IMR-90 (cell line): Measurements from ENCODE around the gene PLEKHD1. TPM values are rescaled to one million over a fixed set of nuclear protein-coding genes. Genes with fewer than 3 reads are reported as not detected.

ENCODE experiments used
- ATAC-seq: fragments of 200-7000 bp; cut with Tn5 transposase; 2 replicates; pipeline ENCODE4 v1.9.1; 2020; ENCODE audit warnings: low read depth, mild to moderate bottlenecking, moderate library complexity
- BruUV-seq: library from RNA; stranded (reverse); fragments of 400-500 nt; replicated peaks from 2 replicates; lab custom pipeline; 2021; lab: Mats Ljungman, UMichigan
- CTCF ChIA-PET: fragments of 300-600 bp; formaldehyde crosslinking; extraction: SDS; loops from one replicate; lab custom pipeline; 2021; ENCODE audit warnings: antibody characterized with exemption; lab: Yijun Ruan, JAX
- POLR2A ChIA-PET: fragments of 300-600 bp; sonication (Branson Sonifier 250); formaldehyde crosslinking; loops from one replicate; lab custom pipeline; 2022; ENCODE audit warnings: antibody characterized with exemption; ENCODE audit not compliant: unreplicated experiment; lab: Charles Lee
- DNase-seq: peaks from one replicate; pipeline ENCODE4 v3.0.0; 2013
- H2AFZ ChIP-seq: replicated peaks from 2 replicates; pipeline ENCODE3; 2013; ENCODE audit warnings: low read length, mild to moderate bottlenecking; ENCODE audit not compliant: poor library complexity
- H2AK5ac ChIP-seq: 2 replicates; pipeline ENCODE4 v1.6.1; 2013; ENCODE audit warnings: low read depth, low read length, inconsistent platforms
- H2AK9ac ChIP-seq: replicated peaks from 2 replicates; pipeline ENCODE3; 2013; ENCODE audit warnings: mild to moderate bottlenecking, low read depth, low read length, moderate library complexity; ENCODE audit not compliant: poor library complexity
- H2BK120ac ChIP-seq: 2 replicates; pipeline ENCODE4 v1.6.1; 2013; ENCODE audit warnings: low read depth, low read length, inconsistent platforms
- H2BK15ac ChIP-seq: 3 replicates; pipeline ENCODE4 v1.6.1; 2013; ENCODE audit warnings: low read depth, low read length, inconsistent platforms
- H2BK20ac ChIP-seq: 2 replicates; pipeline ENCODE4 v1.6.1; 2013; ENCODE audit warnings: low read depth, mild to moderate bottlenecking, inconsistent platforms, low read length, moderate library complexity
- H2BK5ac ChIP-seq: 2 replicates; pipeline ENCODE4 v1.6.1; 2013; ENCODE audit warnings: mild to moderate bottlenecking, low read depth, low read length, inconsistent platforms; ENCODE audit not compliant: poor library complexity, severe bottlenecking
- H3K14ac ChIP-seq: replicated peaks from 2 replicates; pipeline ENCODE4 v1.6.1; 2013; ENCODE audit warnings: low read depth, low read length, inconsistent platforms
- H3K18ac ChIP-seq: 2 replicates; pipeline ENCODE4 v1.6.1; 2013; ENCODE audit warnings: low read depth, low read length, control low read depth
- H3K23ac ChIP-seq: 2 replicates; pipeline ENCODE4 v1.6.1; 2013; ENCODE audit warnings: low read depth, low read length, inconsistent platforms
- H3K27ac ChIP-seq: 2 replicates; pipeline ENCODE4 v1.5.1; 2013; ENCODE audit warnings: mild to moderate bottlenecking, control low read depth, low read length; ENCODE audit not compliant: insufficient read depth
- H3K27me3 ChIP-seq: 2 replicates; pipeline ENCODE4 v1.6.1; 2013; ENCODE audit warnings: low read length; ENCODE audit not compliant: control insufficient read depth, insufficient read depth
- H3K36me3 ChIP-seq: 2 replicates; pipeline ENCODE4 v1.6.1; 2013; ENCODE audit warnings: low read length, mixed read lengths; ENCODE audit not compliant: control insufficient read depth, insufficient read depth
- H3K4ac ChIP-seq: 2 replicates; pipeline ENCODE4 v1.6.1; 2013; ENCODE audit warnings: low read depth, low read length, inconsistent platforms
- H3K4me1 ChIP-seq: 2 replicates; pipeline ENCODE4 v1.6.1; 2013; ENCODE audit warnings: low read length, mixed read lengths; ENCODE audit not compliant: control insufficient read depth, insufficient read depth
- H3K4me2 ChIP-seq: 2 replicates; pipeline ENCODE4 v1.6.1; 2013; ENCODE audit warnings: low read depth, mild to moderate bottlenecking, control low read depth, low read length, moderate library complexity
- H3K4me3 ChIP-seq: 2 replicates; pipeline ENCODE4 v1.5.1; 2013; ENCODE audit warnings: low read depth, mild to moderate bottlenecking, control low read depth, low read length, moderate library complexity; ENCODE audit not compliant: insufficient read depth
- H3K56ac ChIP-seq: 2 replicates; pipeline ENCODE4 v1.6.1; 2013; ENCODE audit warnings: low read length, inconsistent platforms; ENCODE audit not compliant: insufficient read depth; ENCODE audit errors: extremely low read depth
- H3K79me1 ChIP-seq, 2 experiments: 2 replicates each; pipeline ENCODE4 v1.6.1; 2013; ENCODE audit warnings: low read length in 2 of 2, inconsistent platforms in 1 of 2, low read depth in 1 of 2
- H3K9ac ChIP-seq: 2 replicates; pipeline ENCODE4 v1.6.1; 2013; ENCODE audit warnings: low read depth, low read length, control low read depth
- H3K9me1 ChIP-seq: 2 replicates; pipeline ENCODE4 v1.6.1; 2013; ENCODE audit warnings: low read length, inconsistent platforms; ENCODE audit not compliant: insufficient read depth
- H3K9me3 ChIP-seq: 2 replicates; pipeline ENCODE4 v1.6.1; 2013; ENCODE audit warnings: low read length; ENCODE audit not compliant: control insufficient read depth, insufficient read depth
- H4K20me1 ChIP-seq: 2 replicates; pipeline ENCODE4 v1.6.1; 2013; ENCODE audit warnings: low read length, inconsistent platforms; ENCODE audit not compliant: insufficient read depth
- H4K5ac ChIP-seq: 2 replicates; pipeline ENCODE4 v1.6.1; 2013; ENCODE audit warnings: mild to moderate bottlenecking, low read depth, low read length, control low read depth
- H4K8ac ChIP-seq, 2 experiments: 2 replicates each; pipeline ENCODE4 v1.6.1; 2013; ENCODE audit warnings: low read depth in 2 of 2, low read length in 2 of 2, control low read depth in 1 of 2, inconsistent platforms in 1 of 2
- H4K91ac ChIP-seq: 2 replicates; pipeline ENCODE4 v1.6.1; 2013; ENCODE audit warnings: low read depth, low read length, inconsistent platforms; ENCODE audit not compliant: insufficient read depth
- CHD1 ChIP-seq: IDR thresholded peaks from 2 replicates; pipeline ENCODE4 v1.6.1; 2012; ENCODE audit warnings: low read depth, low read length, improper control_type of control experiment
- CTCF ChIP-seq: conservative IDR thresholded peaks from 2 replicates; pipeline ENCODE4 v1.5.1; 2012; ENCODE audit warnings: mild to moderate bottlenecking, low read depth, low read length, improper control_type of control experiment
- FOS ChIP-seq: fragments of 150-350 bp; IDR thresholded peaks from 2 replicates; pipeline ENCODE4 v1.6.1; 2016; ENCODE audit warnings: low read depth, low read length
- MAZ ChIP-seq: IDR thresholded peaks from 2 replicates; pipeline ENCODE4 v1.6.1; 2012; ENCODE audit warnings: low read depth, mild to moderate bottlenecking, low read length, improper control_type of control experiment, moderate library complexity, borderline replicate concordance
- NFE2L2 ChIP-seq: fragments of 150-350 bp; IDR thresholded peaks from 2 replicates; pipeline ENCODE4 v1.6.1; 2016; ENCODE audit warnings: low read depth, mild to moderate bottlenecking, low read length
- RAD21 ChIP-seq: IDR thresholded peaks from 2 replicates; pipeline ENCODE4 v1.6.1; 2012; ENCODE audit warnings: low read length, improper control_type of control experiment
- RCOR1 ChIP-seq: IDR thresholded peaks from 2 replicates; pipeline ENCODE4 v1.6.1; 2012; ENCODE audit warnings: mild to moderate bottlenecking, low read length, improper control_type of control experiment; ENCODE audit not compliant: insufficient replicate concordance
- RFX5 ChIP-seq: IDR thresholded peaks from 2 replicates; pipeline ENCODE4 v1.8.0; 2012; ENCODE audit warnings: low read depth, mild to moderate bottlenecking, low read length, moderate library complexity
- SMC3 ChIP-seq: fragments of 150-350 bp; IDR thresholded peaks from 2 replicates; pipeline ENCODE4 v1.6.1; 2016; ENCODE audit warnings: low read depth, mild to moderate bottlenecking, antibody characterized with exemption, low read length, moderate library complexity
- WGBS, 2 experiments: methylation state at CpG; one replicate each; pipeline versions ENCODE4 v1.1.5 to v1.1.7; 2013; ENCODE audit warnings: missing lambda C conversion rate in 2 of 2; ENCODE audit not compliant: insufficient read length in 1 of 2; ENCODE audit errors: extremely low coverage in 2 of 2; 5-methylcytosine and 5-hydroxymethylcytosine counted together
- dilution Hi-C: fragments of 300-500 bp; cut with HindIII; formaldehyde crosslinking; loops from one replicate; pipeline ENCODE4 v1.14.3; 2018; ENCODE audit warnings: low sequenced_read_pairs; ENCODE audit not compliant: unreplicated experiment
- in situ Hi-C: fragments of 300-500 bp; cut with MboI; formaldehyde crosslinking; loops from 3 replicates; pipeline ENCODE4 v1.14.3; 2019; ENCODE audit warnings: low sequenced_read_pairs, inconsistent platforms, mixed read lengths
- intact Hi-C: fragments of 100-400 bp; cut with micrococcal nuclease; formaldehyde crosslinking; loops from 2 replicates; pipeline ENCODE4 v1.10.0; 2022
- polyA plus RNA-seq, 3 experiments: library from polyadenylated mRNA; depleted of rRNA; stranded (reverse); fragments of >200 nt; gene quantifications; 2 replicates each; pipeline ENCODE4 v1.2.3, GENCODE V29; 2012; ENCODE audit warnings: low replicate concordance in 1 of 3
- total RNA-seq: library from RNA; depleted of rRNA; stranded (reverse); fragments of >200 nt; gene quantifications from 2 replicates; pipeline ENCODE4 v1.2.3, GENCODE V29; 2012

Gene PLEKHD1
- total and polyA plus RNA-seq, 2 of the 4 experiments (the other 2 are of a cell fraction), result under 0.01 TPM; not detected in 1

DNA sequence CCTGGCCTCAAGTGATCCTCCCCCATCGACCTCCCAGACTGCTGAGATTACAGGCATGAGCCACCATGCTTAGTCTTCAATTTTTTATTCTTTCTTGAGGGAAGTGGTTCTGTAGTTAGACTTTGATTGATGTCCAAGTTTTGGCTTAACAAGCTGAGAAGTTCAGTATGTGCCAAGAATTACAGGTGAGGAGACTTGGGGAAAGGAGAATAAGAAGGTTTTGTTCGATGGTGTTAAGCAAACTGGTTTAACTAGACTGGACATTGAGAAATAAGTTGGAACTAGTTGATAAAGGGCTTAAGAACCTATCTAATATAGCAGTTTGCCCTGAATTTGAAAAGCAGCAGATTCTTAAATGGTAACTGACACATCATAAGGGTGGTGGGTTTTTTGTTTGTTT lies 32.6 kb upstream of the PLEKHD1 start:
- intact Hi-C loops (no loop called here), in situ Hi-C loops (no loop called here)
- POLR2A ChIA-PET, result no interaction called here

More for the DNA sequence above, 32.6 kb upstream of the PLEKHD1 start:
- BruUV-seq, result no TSS peak
- no peak overlapping the region for H2AFZ ChIP-seq
- no peak overlapping the region for H2BK20ac ChIP-seq
- no peak overlapping the region for H2AK9ac ChIP-seq
- H3K14ac ChIP-seq, result no peak overlapping the region
- no peaks in the 10 kb centered on the region for H3K9me3 ChIP-seq
- no peak overlapping the region for H3K4me2 ChIP-seq
- dilution Hi-C loops, result no loop called here
- no peak overlapping the region for H3K56ac ChIP-seq
- no peaks in the 10 kb centered on the region; the same call in 1 of the 2 replicates for H4K20me1 ChIP-seq
- H3K9me1 ChIP-seq, result no peaks in the 10 kb centered on the region; the same call in 1 of the 2 replicates
- no peak overlapping the region for H2BK15ac ChIP-seq
- H3K4me1 ChIP-seq, result no peaks in the 10 kb centered on the region
- peaks cover 16 to 18% of the 10 kb centered on the region in 2 experiments for H3K79me1 ChIP-seq
- DNase-seq, result no peak
- peaks cover 8% of the 10 kb centered on the region for H3K36me3 ChIP-seq
- ATAC-seq, result no peak
- H2BK5ac ChIP-seq, result no peak overlapping the region
- H3K23ac ChIP-seq, result no peak overlapping the region
- H4K5ac ChIP-seq, result no peak overlapping the region
- H3K18ac ChIP-seq, result no peak overlapping the region
- H3K27me3 ChIP-seq, result no peaks in the 10 kb centered on the region
- no peak overlapping the region for H3K4me3 ChIP-seq
- H3K27ac ChIP-seq, result no peak overlapping the region
- H4K8ac ChIP-seq, result no peak overlapping the region
- WGBS, 2 experiments, result 86% methylated on average over 1 of the region's 2 CpGs; no CpG with 5 or more reads in 1 of the 2 experiments
- no peak overlapping the region for H3K4ac ChIP-seq
- TF ChIP-seq RAD21 (no peak), FOS (no peak), MAZ (no peak), NFE2L2 (no peak), CTCF (no peak), CHD1 (no peak), SMC3 (no peak), RCOR1 (no peak), RFX5 (no peak)
- no peak overlapping the region for H2BK120ac ChIP-seq
- H3K9ac ChIP-seq, result no peak overlapping the region
- H4K91ac ChIP-seq, result no peak overlapping the region
- CTCF ChIA-PET, result interaction anchor here (1.1 kb wide), 1 partner anchor 8 kb away, joined by 6 read pairs; no protein-coding TSS in a partner anchor
- no peak overlapping the region for H2AK5ac ChIP-seq
